GM20000 (cell line): ENCODE data around the gene PICALM.
"Not testable (repeated sequence)": the region's sequence is repeated elsewhere in the genome, so short reads cannot be mapped to it uniquely, and the experiment has no call there.

Experiments used
- DNase-seq: peaks from one replicate; pipeline ENCODE4 v3.0.0; 2012; ENCODE audit warnings: low spot score
- CTCF ChIP-seq: IDR thresholded peaks from 2 replicates; pipeline ENCODE4 v1.5.1; 2012; ENCODE audit warnings: mild to moderate bottlenecking, control low read depth; ENCODE audit errors: extremely low read depth, missing control alignments

The PICALM gene

GRCh38 chr11:86108191-86108590 is 39.3 kb upstream of the PICALM start:
- TF ChIP-seq CTCF: no peak
- no peak for DNase-seq

- TF ChIP-seq CTCF: no peak
- no peak for DNase-seq
Measured at GRCh38 chr11:86106916-86107315, 38.0 kb upstream of the PICALM start.

GRCh38 chr11:86106031-86106430 is 37.1 kb upstream of the PICALM start:
- DNase-seq: not testable (repeated sequence)

- not testable (repeated sequence) for DNase-seq
Measured at GRCh38 chr11:86105601-86106000, 36.7 kb upstream of the PICALM start.

- no peak for DNase-seq
- TF ChIP-seq CTCF: no peak
Measured at GRCh38 chr11:86103808-86104207, 34.9 kb upstream of the PICALM start.

GRCh38 chr11:86101941-86102407 is 33.1 kb upstream of the PICALM start:
- no peak for TF ChIP-seq CTCF
- DNase-seq: no peak

GRCh38 chr11:86101493-86101892 is 32.6 kb upstream of the PICALM start:
- DNase-seq: no peak
- TF ChIP-seq CTCF: no peak

- TF ChIP-seq CTCF: no peak
- no peak for DNase-seq
Measured at GRCh38 chr11:86099874-86100273, 31.0 kb upstream of the PICALM start.

GRCh38 chr11:86097980-86098379 is 29.1 kb upstream of the PICALM start:
- no peak for TF ChIP-seq CTCF
- no peak for DNase-seq
